NB4 (cell line): ENCODE data around the gene C1QTNF6.

Experiments
- DNase-seq: peaks from one replicate; pipeline ENCODE4 v3.0.0; 2010; ENCODE audit warnings: low read depth
- H3K4me3 ChIP-seq: one replicate; pipeline ENCODE4 v1.5.1; 2011; ENCODE audit warnings: mild to moderate bottlenecking, low read depth, low read length, moderate library complexity
- CTCF ChIP-seq: IDR thresholded peaks from one replicate; pipeline ENCODE4 v1.5.1; 2012; ENCODE audit warnings: low read depth, low read length
- MAX ChIP-seq: IDR thresholded peaks from 2 replicates; pipeline ENCODE4 v1.6.1; 2011; ENCODE audit warnings: low read depth, low read length
- MYC ChIP-seq: IDR thresholded peaks from 2 replicates; pipeline ENCODE4 v1.6.1; 2011; ENCODE audit warnings: low read depth, low read length
- POLR2A ChIP-seq: IDR thresholded peaks from 2 replicates; pipeline ENCODE4 v1.6.1; 2011; ENCODE audit warnings: mild to moderate bottlenecking; ENCODE audit not compliant: insufficient read length; ENCODE audit errors: extremely low read depth

Gene C1QTNF6

GRCh38 chr22:37181681-37182080, 6.4 kb downstream of the C1QTNF6 start:
- TF ChIP-seq POLR2A (no peak), CTCF (no peak)
- DNase-seq: no peak
- no peak overlapping the region for H3K4me3 ChIP-seq

GRCh38 chr22:37180531-37181231, 7.4 kb downstream of the C1QTNF6 start:
- TF ChIP-seq MAX: no peak
- no peak for DNase-seq
- no peak overlapping the region for H3K4me3 ChIP-seq

GRCh38 chr22:37179622-37180420, 8.2 kb downstream of the C1QTNF6 start:
- H3K4me3 ChIP-seq: no peak overlapping the region
- no peak for TF ChIP-seq CTCF
- no peak for TF ChIP-seq MAX
- no peak for TF ChIP-seq POLR2A
- TF ChIP-seq MYC: no peak
- no peak for DNase-seq

GRCh38 chr22:37179126-37179470, 8.9 kb downstream of the C1QTNF6 start:
- no peak for DNase-seq
- H3K4me3 ChIP-seq: no peak overlapping the region
- TF ChIP-seq CTCF: no peak
- no peak for TF ChIP-seq POLR2A
- TF ChIP-seq MYC: no peak
- TF ChIP-seq MAX: no peak

GRCh38 chr22:37178350-37179125, 9.5 kb downstream of the C1QTNF6 start:
- TF ChIP-seq MYC: no peak
- no peak for DNase-seq
- no peak overlapping the region for H3K4me3 ChIP-seq

GRCh38 chr22:37177755-37178154, 10.3 kb downstream of the C1QTNF6 start:
- DNase-seq: no peak
- TF ChIP-seq MAX (no peak), MYC (no peak), CTCF (no peak)

More at GRCh38 chr22:37177755-37178154, 10.3 kb downstream of the C1QTNF6 start:
- no peak overlapping the region for H3K4me3 ChIP-seq
